HG03025 (cell line): Measurements from ENCODE around the gene NTM.

Experiments
- ATAC-seq: cut with Tn5 transposase; IDR thresholded peaks from one replicate; pipeline ENCODE4 v1.9.1; 2021; ENCODE audit warnings: mild to moderate bottlenecking, moderate library complexity; ENCODE audit not compliant: unreplicated experiment, low FRiP score

Gene NTM

GRCh38 chr11:131458421-131458820 lies 88.0 kb downstream of the NTM start:
- ATAC-seq = no peak

GRCh38 chr11:131460931-131461330 lies 90.5 kb downstream of the NTM start:
- no peak for ATAC-seq

GRCh38 chr11:131462622-131463021 lies 92.2 kb downstream of the NTM start:
- ATAC-seq = no peak

DNA sequence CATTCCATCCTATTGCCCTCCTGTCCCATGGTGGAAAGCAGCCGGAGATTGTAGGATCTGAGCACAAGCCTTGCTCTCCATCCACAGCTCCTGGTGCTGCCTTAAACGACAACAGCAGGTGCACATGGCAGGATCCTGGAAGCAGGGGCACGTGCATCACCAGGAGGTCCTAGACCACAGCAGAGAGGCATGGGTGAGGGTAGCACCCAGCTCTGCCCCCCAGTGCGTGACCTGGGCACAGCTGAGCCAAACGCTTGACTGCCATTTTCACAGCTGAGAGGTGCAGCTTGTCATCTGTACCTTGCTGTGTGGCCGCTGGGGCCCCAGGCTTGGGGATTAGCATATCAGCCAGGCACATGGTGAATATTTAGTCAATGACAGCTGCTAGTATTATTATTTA lies 92.7 kb downstream of the NTM start:
- ATAC-seq = no peak

- ATAC-seq = no peak
Measured at GRCh38 chr11:131463649-131464425, 93.4 kb downstream of the NTM start.

GRCh38 chr11:131464461-131464860 lies 94.0 kb downstream of the NTM start:
- ATAC-seq = no peak

- ATAC-seq = no peak
Measured at GRCh38 chr11:131465039-131465438, 94.6 kb downstream of the NTM start.

GRCh38 chr11:131465746-131466145 lies 95.3 kb downstream of the NTM start:
- ATAC-seq = no peak

GRCh38 chr11:131467645-131468394 lies 97.4 kb downstream of the NTM start:
- ATAC-seq = no peak

DNA sequence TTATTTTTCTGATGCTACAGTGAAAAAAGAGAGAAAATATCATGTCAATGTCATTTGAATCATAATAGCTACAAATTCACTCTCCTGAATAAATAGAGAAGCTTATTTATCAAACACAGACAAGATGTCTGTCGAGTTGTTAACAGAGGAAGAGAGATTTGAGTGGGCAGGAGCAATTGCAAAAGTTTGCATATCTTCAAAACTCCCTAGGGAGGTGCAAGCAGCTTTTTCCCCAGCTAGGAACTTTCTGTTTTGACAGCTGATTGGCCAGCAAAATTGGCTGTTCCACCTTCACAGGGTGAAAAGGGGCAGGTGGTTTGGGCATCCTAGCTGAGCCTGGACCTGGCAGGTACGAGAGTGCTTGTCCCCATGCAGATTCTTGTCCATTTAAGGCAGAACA lies 98.2 kb downstream of the NTM start:
- no peak for ATAC-seq

DNA sequence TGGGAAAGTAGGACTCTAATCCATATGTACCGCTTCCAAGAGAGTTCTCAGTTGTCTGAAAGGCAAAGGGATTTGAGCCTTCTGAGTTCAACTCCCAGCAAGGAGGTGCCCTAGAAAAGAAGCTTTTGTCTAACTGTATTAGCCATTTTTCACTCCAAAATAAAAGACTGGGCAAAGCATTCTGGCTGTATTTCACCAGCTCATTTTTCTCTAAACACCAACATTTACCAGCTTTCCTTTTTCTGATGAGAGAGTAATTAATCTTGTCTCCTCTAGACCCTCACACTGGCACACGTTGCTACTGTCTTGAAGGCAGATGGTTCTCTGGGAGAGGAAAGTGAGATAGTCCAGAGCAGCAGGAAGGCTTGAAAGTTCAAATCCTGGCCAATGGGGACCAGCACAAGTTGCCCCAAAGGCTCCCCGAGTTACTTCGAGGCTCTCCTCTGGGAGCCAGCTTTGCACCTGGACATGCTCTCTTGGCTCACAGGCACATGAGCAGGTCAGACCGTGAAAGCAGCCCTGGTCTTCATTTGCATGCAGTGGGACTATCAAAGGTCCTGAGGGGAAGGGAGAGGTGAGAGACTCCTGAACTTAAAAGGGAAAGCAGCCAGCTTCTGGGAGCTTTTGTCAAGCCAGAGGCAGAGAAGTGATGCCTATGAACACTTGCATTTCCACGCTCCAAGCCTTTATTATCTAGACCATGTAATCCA lies 100.0 kb downstream of the NTM start:
- no peak for ATAC-seq

DNA sequence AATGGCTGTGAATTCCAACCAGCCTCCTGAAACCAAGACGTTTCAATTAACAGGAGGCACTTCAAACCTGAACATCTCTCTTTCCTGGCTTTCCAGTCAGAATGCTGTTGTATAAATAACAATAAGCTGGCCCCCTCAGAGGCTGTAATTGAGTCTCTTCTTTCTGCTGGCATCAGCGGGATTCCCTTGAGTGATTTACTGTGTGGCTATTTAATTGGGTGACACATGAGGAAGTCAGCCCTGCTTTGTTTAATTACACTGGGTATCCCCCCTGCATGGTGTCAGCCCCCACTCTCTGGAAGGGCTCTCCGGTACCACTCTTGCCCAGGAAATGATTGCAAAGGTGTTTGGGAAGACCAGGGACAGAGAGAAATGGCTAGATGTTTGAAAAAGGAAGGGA lies 101.6 kb downstream of the NTM start:
- no peak for ATAC-seq

GRCh38 chr11:131474947-131475346 lies 104.5 kb downstream of the NTM start:
- no peak for ATAC-seq

DNA sequence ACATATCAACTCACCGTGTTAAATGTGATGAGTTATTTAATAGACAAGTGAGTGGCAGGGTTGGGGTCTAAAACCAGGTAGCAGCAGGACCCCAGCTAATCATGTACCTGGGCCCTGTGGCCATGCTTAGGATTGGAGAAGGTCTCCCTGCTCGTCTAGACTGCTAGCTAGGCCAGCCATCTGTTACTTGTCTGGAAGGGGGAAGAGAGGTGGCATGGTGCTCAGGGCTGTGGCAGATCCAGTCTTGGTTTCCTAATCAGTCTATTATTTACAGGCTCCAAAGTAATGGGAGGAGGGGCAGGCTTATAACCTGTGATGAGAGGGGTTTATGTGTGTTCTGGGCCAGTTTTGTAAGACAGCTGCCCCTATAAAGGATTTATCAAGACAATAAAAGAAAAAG lies 105.9 kb downstream of the NTM start:
- ATAC-seq = no peak

DNA sequence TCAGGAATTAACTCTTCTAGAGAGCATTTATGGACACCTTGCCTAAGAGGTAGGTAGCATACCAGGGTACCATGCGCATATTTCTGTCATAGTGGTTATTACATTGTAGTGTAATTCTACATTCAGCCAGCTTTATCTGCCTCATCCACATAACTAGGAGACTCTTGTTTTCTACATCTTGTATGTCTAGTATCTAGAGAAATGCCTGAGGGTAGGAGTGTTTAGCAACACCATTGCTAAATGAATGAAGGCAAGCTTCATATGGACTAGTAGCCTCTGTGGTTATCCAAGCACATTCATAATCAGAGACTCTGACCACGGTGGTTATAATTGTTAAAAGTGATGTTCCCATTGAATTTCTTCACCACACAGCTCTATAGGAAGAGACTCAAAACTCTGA lies 107.9 kb downstream of the NTM start:
- no peak for ATAC-seq

DNA sequence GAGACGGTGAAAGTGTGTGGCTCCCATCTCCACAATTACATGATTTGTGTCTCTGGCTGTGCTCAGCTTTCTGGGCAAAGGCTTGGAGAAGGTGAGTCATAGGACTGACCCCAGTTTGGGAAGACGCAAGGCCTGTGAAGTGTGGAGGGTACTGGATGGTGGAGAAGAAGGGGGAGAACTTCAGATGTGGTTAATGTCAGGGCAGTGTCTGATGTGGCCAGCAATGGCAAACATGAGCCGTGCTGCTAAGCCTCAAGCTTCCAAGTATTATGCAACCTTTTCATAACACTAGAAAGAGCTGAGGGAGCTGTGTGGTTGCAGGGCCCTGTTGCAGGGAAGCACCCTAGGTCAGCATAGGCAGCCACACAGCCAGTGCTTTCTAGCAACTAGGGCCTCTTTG lies 110.9 kb downstream of the NTM start:
- ATAC-seq = no peak

DNA sequence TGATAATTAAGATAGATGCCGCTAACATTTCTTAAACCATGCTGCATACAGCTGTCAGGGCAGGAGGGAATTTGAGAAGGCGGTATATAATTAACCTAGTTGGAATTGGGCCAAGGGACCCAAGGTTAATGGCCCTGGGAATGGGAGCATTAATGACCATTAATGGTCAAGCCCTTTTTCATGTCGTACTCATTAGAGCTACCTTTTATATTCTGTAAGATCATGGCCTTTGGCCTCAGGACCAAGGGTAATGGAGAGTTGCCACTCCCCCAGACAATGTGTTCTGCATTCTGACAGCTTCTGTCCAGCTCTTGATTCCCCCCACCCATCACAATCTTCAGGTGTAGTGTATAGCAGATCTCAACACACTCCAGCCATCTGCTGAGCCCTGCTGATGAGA lies 111.6 kb downstream of the NTM start:
- ATAC-seq = no peak

DNA sequence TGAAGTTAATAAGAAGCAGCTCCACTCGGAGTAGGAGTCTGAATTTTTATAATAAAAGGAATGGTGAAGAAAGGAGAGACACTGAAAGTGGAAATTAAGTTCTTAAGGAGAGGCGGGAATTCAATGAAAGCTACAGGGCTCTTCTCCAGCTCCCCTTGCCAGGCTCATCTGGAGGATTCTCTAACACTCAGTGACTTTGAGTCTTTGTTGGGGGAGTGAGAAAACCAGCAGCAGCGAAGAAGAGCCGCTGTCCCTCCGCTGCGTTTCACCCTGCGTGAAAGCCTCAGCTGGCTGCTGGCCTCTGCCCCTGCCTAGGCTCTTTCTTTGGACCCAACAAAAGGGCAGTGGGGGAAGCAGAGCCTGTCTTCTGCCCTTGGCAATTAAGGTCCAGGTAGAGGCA lies 113.0 kb downstream of the NTM start:
- no peak for ATAC-seq

- no peak for ATAC-seq
Measured at GRCh38 chr11:131483877-131484276, 113.5 kb downstream of the NTM start.

DNA sequence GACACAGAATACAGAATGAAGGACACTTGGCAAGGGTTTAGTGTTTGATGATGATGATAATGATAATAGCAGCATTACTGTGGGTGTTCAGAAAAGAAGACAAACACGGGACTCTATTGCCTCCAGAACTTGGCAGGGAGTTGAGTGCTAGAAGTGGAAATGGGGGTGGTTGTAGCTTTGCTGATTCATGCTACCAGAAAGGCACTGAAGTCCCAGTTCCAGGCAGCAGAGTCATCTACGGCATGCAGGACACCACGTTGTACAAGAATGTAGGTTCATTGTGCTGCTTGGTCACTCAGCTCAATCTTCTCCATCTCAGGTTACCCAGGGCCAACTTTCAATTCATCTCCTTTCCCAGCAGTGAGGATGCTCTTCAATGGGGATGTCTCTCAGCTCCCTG lies 115.7 kb downstream of the NTM start:
- ATAC-seq = no peak

DNA sequence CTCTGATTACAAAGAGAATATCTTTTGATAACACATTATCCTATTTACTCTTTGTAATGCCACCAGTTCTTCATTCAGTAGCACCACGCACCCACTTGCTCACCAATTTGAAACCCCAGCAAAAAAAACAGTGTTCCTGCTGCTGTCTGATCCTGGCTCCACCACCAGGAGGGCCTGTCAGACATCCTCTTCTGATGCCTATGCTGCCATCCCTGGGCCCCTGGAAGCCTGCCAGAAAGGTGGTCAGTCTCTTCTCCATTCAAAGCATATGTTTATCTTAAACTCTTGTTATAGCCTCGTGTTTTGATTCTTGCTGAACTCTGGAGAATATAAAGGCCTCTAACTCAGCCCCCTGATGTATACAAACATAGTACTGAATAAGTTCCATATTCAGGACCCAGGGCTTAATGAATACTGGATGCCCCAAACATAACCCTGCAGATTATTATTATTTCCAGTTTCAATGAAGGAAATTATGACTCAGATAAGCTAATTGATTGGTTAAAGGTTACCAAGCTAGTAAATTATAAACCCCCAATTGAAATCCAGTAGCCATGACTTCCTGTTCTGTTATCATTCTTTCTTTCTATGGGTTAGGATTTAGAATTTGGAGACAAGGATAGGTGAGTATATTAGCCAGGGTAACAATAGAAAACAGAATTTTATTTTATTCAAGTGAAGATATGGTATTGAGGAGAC lies 116.7 kb downstream of the NTM start:
- ATAC-seq = no peak
